HepG2 (cell line): ENCODE data around the gene ATIC. TPM values are rescaled to one million over a fixed set of nuclear protein-coding genes. Genes with fewer than 3 reads are reported as not detected.

Source experiments
- ATF1 ChIP-seq: IDR thresholded peaks from 2 replicates; pipeline ENCODE4 v1.6.1; 2016; ENCODE audit warnings: mild to moderate bottlenecking, control low read depth
- CC2D1A ChIP-seq: sonication (generic); formaldehyde crosslinking; IDR thresholded peaks from 2 replicates; pipeline ENCODE4 v1.8.1; 2023; ENCODE audit warnings: mild to moderate bottlenecking, missing genetic modification reagents
- CEBPB ChIP-seq: IDR thresholded peaks from 2 replicates; pipeline ENCODE4 v1.6.1; 2011; ENCODE audit warnings: low read depth, low read length, improper control_type of control experiment, borderline replicate concordance
- DPF2 ChIP-seq: sonication (generic); formaldehyde crosslinking; IDR thresholded peaks from 2 replicates; pipeline ENCODE4 v1.4.0; 2020; ENCODE audit warnings: mild to moderate bottlenecking, low read depth, missing genetic modification reagents, borderline replicate concordance
- HNRNPK ChIP-seq: fragments of 200-400 bp; formaldehyde crosslinking; IDR thresholded peaks from 2 replicates; pipeline ENCODE4 v1.6.1; 2018; ENCODE audit warnings: low read length, low read depth, moderate library complexity, mild to moderate bottlenecking; ENCODE audit not compliant: poor library complexity, severe bottlenecking
- MIER2 ChIP-seq: IDR thresholded peaks from 2 replicates; pipeline ENCODE4 v1.6.1; 2016; ENCODE audit warnings: missing biosample characterization, missing genetic modification reagents
- MTF1 ChIP-seq: sonication (generic); formaldehyde crosslinking; IDR thresholded peaks from 2 replicates; pipeline ENCODE4 v1.5.0; 2020; ENCODE audit warnings: missing genetic modification reagents
- NCOR1 ChIP-seq: fragments of 200-600 bp; sonication (generic); IDR thresholded peaks from 2 replicates; pipeline ENCODE4 v1.7.0; 2017; ENCODE audit warnings: antibody characterized with exemption, low read length, borderline replicate concordance
- NR3C1 ChIP-seq: sonication (generic); formaldehyde crosslinking; IDR thresholded peaks from 2 replicates; pipeline ENCODE4 v1.4.0; 2020; ENCODE audit warnings: missing genetic modification reagents
- PAF1 ChIP-seq: IDR thresholded peaks from 2 replicates; pipeline ENCODE4 v1.6.1; 2016; ENCODE audit warnings: missing genetic modification reagents, missing compliant biosample characterization
- RAD21 ChIP-seq: fragments of 450-650 bp; formaldehyde crosslinking; IDR thresholded peaks from 2 replicates; pipeline ENCODE4 v1.5.0; 2020; ENCODE audit warnings: mild to moderate bottlenecking
- SRSF4 ChIP-seq: fragments of 200-400 bp; formaldehyde crosslinking; IDR thresholded peaks from one replicate; pipeline ENCODE4 v1.6.1; 2018; ENCODE audit warnings: mild to moderate bottlenecking, low read depth, low read length, moderate library complexity; ENCODE audit not compliant: poor library complexity, severe bottlenecking
- XBP1 ChIP-seq: sonication (generic); formaldehyde crosslinking; IDR thresholded peaks from 2 replicates; pipeline ENCODE4 v1.5.0; 2020; ENCODE audit warnings: missing genetic modification reagents
- ZBTB14 ChIP-seq: sonication (generic); formaldehyde crosslinking; IDR thresholded peaks from 2 replicates; pipeline ENCODE4 v1.4.0; 2020; ENCODE audit warnings: missing genetic modification reagents
- ZC3H4 ChIP-seq: sonication (generic); formaldehyde crosslinking; IDR thresholded peaks from 2 replicates; pipeline ENCODE4 v1.4.0; 2020; ENCODE audit warnings: missing genetic modification reagents, borderline replicate concordance
- ZNF552 ChIP-seq: sonication (generic); formaldehyde crosslinking; IDR thresholded peaks from 2 replicates; pipeline ENCODE4 v1.9.0; 2022; ENCODE audit warnings: missing genetic modification reagents, mild to moderate bottlenecking, borderline replicate concordance
- ZNF597 ChIP-seq: sonication (generic); formaldehyde crosslinking; IDR thresholded peaks from 2 replicates; pipeline ENCODE4 v1.5.0; 2020; ENCODE audit warnings: missing genetic modification reagents
- polyA plus RNA-seq, 8 experiments: library from polyadenylated mRNA; depleted of rRNA in 3 of 8; stranded (reverse) in 7 of 8; unstranded in 1 of 8; fragments of >200 nt; fragmentation: Illumina TruSeq in 4 of 8; extraction: Trizol in 4 of 8; gene quantifications; 2 replicates each; pipeline versions ENCODE4 v1.2.1 to v1.2.3, GENCODE V29; 2011 to 2016; ENCODE audit warnings: low read depth in 4 of 8, missing spikeins in 1 of 8, mixed read lengths in 1 of 8; ENCODE audit not compliant: insufficient read depth in 1 of 8
- total RNA-seq, 5 experiments: library from RNA; depleted of rRNA; stranded (reverse); fragments of >200 nt; fragmentation: Illumina TruSeq; extraction: Trizol; gene quantifications; 2 replicates each; pipeline ENCODE4 v1.2.3, GENCODE V29; 2016; ENCODE audit warnings: low read depth in 1 of 5

The ATIC gene
- total and polyA plus RNA-seq, 2 of the 13 experiments (the other 11 are each of a cell fraction or from before 2014, with no cell fraction given), result 89.8 to 146 TPM

DNA sequence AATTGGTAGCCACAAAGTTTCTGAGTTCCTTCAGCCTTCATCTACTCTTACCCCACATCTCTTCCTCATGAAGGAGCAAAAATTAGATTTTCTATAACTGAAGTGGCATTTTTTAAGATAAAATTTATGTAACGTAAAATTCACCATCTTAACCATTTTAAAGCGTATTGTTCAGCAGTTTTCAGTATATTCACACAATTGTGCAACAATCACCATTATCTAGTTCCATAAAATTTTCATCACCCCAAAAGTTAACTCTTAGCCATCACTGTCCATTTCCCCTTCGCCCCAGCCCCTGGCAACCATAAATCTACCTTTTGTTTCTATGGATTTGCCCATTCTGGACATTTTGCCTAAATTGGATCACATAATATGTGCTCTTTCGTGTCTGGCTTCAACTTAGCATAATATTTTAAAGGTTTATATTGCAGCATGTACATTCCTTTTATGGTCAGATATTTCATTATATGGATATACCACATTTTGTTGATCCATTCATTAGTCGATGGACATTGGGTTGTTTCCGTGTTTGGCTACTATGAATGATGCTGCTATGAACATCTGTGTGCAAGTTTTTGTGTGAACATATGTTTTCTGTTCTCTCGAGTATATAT is 44.6 kb downstream of the ATIC start (continued):
- no peak for TF ChIP-seq DPF2
- TF ChIP-seq MTF1 (CRISPR knock-in tag), result no peak
- no peak for TF ChIP-seq ZBTB14
- no peak for TF ChIP-seq XBP1
- TF ChIP-seq MIER2 (CRISPR knock-in tag), result no peak
- no peak for TF ChIP-seq ATF1
- TF ChIP-seq NR3C1, result no peak
- TF ChIP-seq CC2D1A, result no peak
- TF ChIP-seq ZNF597, result no peak
- 0 out of 2 replicates have a peak, but pooled peaks have one; percentile 8 for TF ChIP-seq CEBPB
- no peak for TF ChIP-seq PAF1 (CRISPR knock-in tag)
- TF ChIP-seq ZC3H4, result peak; percentile 72; the same call in 1 of the 2 replicates
- peak; percentile 68 for TF ChIP-seq SRSF4
- TF ChIP-seq RAD21, result 0 out of 2 replicates have a peak, but pooled peaks have one; percentile 6
- TF ChIP-seq NCOR1, result no peak
- no peak for TF ChIP-seq ZNF552 (CRISPR knock-in tag)
- peak; percentile 39 for TF ChIP-seq HNRNPK
